HepG2 (cell line): ENCODE data around the gene CKS1B. TPM values are rescaled to one million over a fixed set of nuclear protein-coding genes. Genes with fewer than 3 reads are reported as not detected.

Experiments used
- ATAC-seq: fragments of 200-7000 bp; cut with Tn5 transposase; 3 replicates; pipeline ENCODE4 v1.9.1; 2020; ENCODE audit warnings: mild to moderate bottlenecking, moderate library complexity
- BruUV-seq: library from RNA; stranded (reverse); fragments of 400-500 nt; replicated peaks from 2 replicates; lab custom pipeline; 2021; lab: Mats Ljungman, UMichigan
- CTCF ChIA-PET: fragments of 300-600 bp; formaldehyde crosslinking; extraction: SDS; loops from one replicate; lab custom pipeline; 2021; ENCODE audit warnings: low total read pairs, inconsistent platforms, low intra/inter-chr PET ratio; lab: Yijun Ruan, JAX
- POLR2A ChIA-PET: fragments of 350-600 bp; sonication (Branson Sonifier 250); formaldehyde crosslinking; loops from one replicate; lab custom pipeline; 2020; ENCODE audit warnings: antibody characterized with exemption, inconsistent platforms; lab: Yijun Ruan, JAX
- DNase-seq: peaks from one replicate; pipeline ENCODE4 v3.0.0-alpha.2; 2015; ENCODE audit warnings: low spot score
- FAIRE-seq: peaks from 3 replicates; lab custom pipeline; 2011; peaks lifted over from hg19 to GRCh38; lab: Jason Lieb, UNC
- H2AFZ ChIP-seq: one replicate; pipeline ENCODE4 v1.6.1; 2011; ENCODE audit warnings: low read length, inconsistent platforms
- H3K27ac ChIP-seq: fragments of 300-600 bp; 3 replicates; pipeline ENCODE4 v1.8.0; 2011; ENCODE audit warnings: mixed run types, mild to moderate bottlenecking, mixed read lengths, low read length, inconsistent platforms; ENCODE audit not compliant: insufficient read depth; ENCODE audit errors: extremely low read length
- H3K27me3 ChIP-seq, 2 experiments: fragments of 200-600 bp in 1 of 2; 2 replicates in 1 of 2; 3 replicates in 1 of 2; pipeline versions ENCODE4 v1.6.0 to v1.8.0; 2011; ENCODE audit warnings: low read length in 2 of 2, mild to moderate bottlenecking in 2 of 2, moderate library complexity in 2 of 2, inconsistent platforms in 1 of 2; ENCODE audit not compliant: insufficient read depth in 2 of 2, control insufficient read depth in 1 of 2
- H3K36me3 ChIP-seq, 2 experiments: fragments of 200-600 bp in 1 of 2; replicated peaks in 1 of 2; 2 replicates in 1 of 2; 3 replicates in 1 of 2; pipeline versions ENCODE4 v1.5.1 to v1.8.0; 2011; ENCODE audit warnings: low read length in 2 of 2, inconsistent platforms in 1 of 2; ENCODE audit not compliant: insufficient read depth in 2 of 2, control insufficient read depth in 1 of 2
- H3K4me1 ChIP-seq: 2 replicates; pipeline ENCODE4 v1.5.1; 2012; ENCODE audit warnings: low read length, inconsistent platforms; ENCODE audit not compliant: insufficient read depth
- H3K4me2 ChIP-seq: 2 replicates; pipeline ENCODE4 v1.6.0; 2011; ENCODE audit warnings: low read depth, low read length, inconsistent platforms
- H3K4me3 ChIP-seq, 3 experiments: fragments of 200-600 bp in 1 of 3; sonication (generic), shearing (Covaris generic) in 1 of 3; replicated peaks in 1 of 3; 2 replicates each; pipeline ENCODE4 v1.5.1; 2011 to 2016; ENCODE audit warnings: low read length in 3 of 3, inconsistent platforms in 2 of 3, low read depth in 2 of 3, mild to moderate bottlenecking in 2 of 3, control low read depth in 1 of 3, mixed read lengths in 1 of 3; ENCODE audit not compliant: insufficient read depth in 1 of 3
- H3K79me2 ChIP-seq: one replicate; pipeline ENCODE4 v1.6.1; 2011; ENCODE audit warnings: low read length, inconsistent platforms; ENCODE audit not compliant: insufficient read depth
- H3K9ac ChIP-seq: 2 replicates; pipeline ENCODE4 v1.6.0; 2011; ENCODE audit warnings: mild to moderate bottlenecking, low read depth, low read length, inconsistent platforms; ENCODE audit not compliant: insufficient read depth
- H3K9me3 ChIP-seq: 2 replicates; pipeline ENCODE4 v1.5.1; 2012; ENCODE audit warnings: mild to moderate bottlenecking, low read length
- H4K20me1 ChIP-seq: 2 replicates; pipeline ENCODE4 v1.6.0; 2011; ENCODE audit warnings: inconsistent platforms, mild to moderate bottlenecking, low read length, moderate library complexity; ENCODE audit not compliant: insufficient read depth
- CENPT ChIP-seq: sonication (generic); formaldehyde crosslinking; IDR thresholded peaks from 2 replicates; pipeline ENCODE4 v1.8.0; 2022; ENCODE audit warnings: low read depth, mild to moderate bottlenecking, moderate library complexity, missing genetic modification reagents
- KDM5B ChIP-seq: sonication (generic); formaldehyde crosslinking; IDR thresholded peaks from 2 replicates; pipeline ENCODE4 v1.4.0; 2020; ENCODE audit warnings: missing genetic modification reagents, mild to moderate bottlenecking, borderline replicate concordance
- KMT2A ChIP-seq: sonication (generic); formaldehyde crosslinking; IDR thresholded peaks from 2 replicates; pipeline ENCODE4 v1.4.0; 2020; ENCODE audit warnings: missing genetic modification reagents
- MTA3 ChIP-seq: sonication (generic); formaldehyde crosslinking; IDR thresholded peaks from 2 replicates; pipeline ENCODE4 v1.4.0; 2020; ENCODE audit warnings: missing genetic modification reagents
- MTF2 ChIP-seq: sonication (generic); formaldehyde crosslinking; IDR thresholded peaks from 2 replicates; pipeline ENCODE4 v1.5.0; 2020; ENCODE audit warnings: missing genetic modification reagents, borderline replicate concordance
- PHF8 ChIP-seq: sonication (generic); formaldehyde crosslinking; IDR thresholded peaks from 2 replicates; pipeline ENCODE4 v1.5.0; 2020; ENCODE audit warnings: missing genetic modification reagents
- PLRG1 ChIP-seq: fragments of 450-650 bp; conservative IDR thresholded peaks from 2 replicates; pipeline ENCODE4 v1.6.1; 2016
- POLR2AphosphoS5 ChIP-seq: IDR thresholded peaks from 2 replicates; pipeline ENCODE4 v1.6.1; 2012; ENCODE audit warnings: low read depth, low read length
- RXRB ChIP-seq: IDR thresholded peaks from 2 replicates; pipeline ENCODE4 v1.6.1; 2016; ENCODE audit warnings: borderline replicate concordance, missing genetic modification reagents, missing compliant biosample characterization
- ZNF24 ChIP-seq: fragments of 450-650 bp; IDR thresholded peaks from 2 replicates; pipeline ENCODE4 v1.6.1; 2017; ENCODE audit warnings: antibody characterized with exemption, mild to moderate bottlenecking
- ZNF264 ChIP-seq: sonication (generic); formaldehyde crosslinking; IDR thresholded peaks from 2 replicates; pipeline ENCODE4 v1.4.0; 2020; ENCODE audit warnings: missing genetic modification reagents
- ZNF326 ChIP-seq: sonication (generic); formaldehyde crosslinking; IDR thresholded peaks from 2 replicates; pipeline ENCODE4 v1.4.0; 2020; ENCODE audit warnings: missing genetic modification reagents, borderline replicate concordance
- ZNF362 ChIP-seq: sonication (generic); formaldehyde crosslinking; IDR thresholded peaks from 2 replicates; pipeline ENCODE4 v1.4.0; 2020; ENCODE audit warnings: missing genetic modification reagents, mild to moderate bottlenecking, borderline replicate concordance
- ZNF850 ChIP-seq: sonication (generic); formaldehyde crosslinking; conservative IDR thresholded peaks from 2 replicates; pipeline ENCODE4 v1.9.0; 2021; ENCODE audit warnings: mild to moderate bottlenecking, missing genetic modification reagents
- ZSCAN29 ChIP-seq: sonication (generic); formaldehyde crosslinking; conservative IDR thresholded peaks from 2 replicates; pipeline ENCODE4 v1.4.0; 2020; ENCODE audit warnings: mild to moderate bottlenecking, missing genetic modification reagents
- WGBS: methylation state at CpG from one replicate; pipeline ENCODE4 v1.1.6; 2017; ENCODE audit warnings: low lambda C conversion rate; 5-methylcytosine and 5-hydroxymethylcytosine counted together
- in situ Hi-C: cut with HindIII; loops from 2 replicates; pipeline ENCODE4 v1.10.0; 2017; ENCODE audit warnings: low pct_unique_long_range_greater_than_20kb; ENCODE audit not compliant: extremely low pct_ligation_motif_present
- intact Hi-C: fragments of 100-400 bp; cut with micrococcal nuclease; formaldehyde crosslinking; loops from one replicate; pipeline ENCODE4 v1.10.0; 2022; ENCODE audit not compliant: unreplicated experiment
- polyA plus RNA-seq, 8 experiments: library from polyadenylated mRNA; depleted of rRNA in 3 of 8; stranded (reverse) in 7 of 8; unstranded in 1 of 8; fragments of >200 nt; fragmentation: Illumina TruSeq in 4 of 8; extraction: Trizol in 4 of 8; gene quantifications; 2 replicates each; pipeline versions ENCODE4 v1.2.1 to v1.2.3, GENCODE V29; 2011 to 2016; ENCODE audit warnings: low read depth in 4 of 8, missing spikeins in 1 of 8, mixed read lengths in 1 of 8; ENCODE audit not compliant: insufficient read depth in 1 of 8
- total RNA-seq, 5 experiments: library from RNA; depleted of rRNA; stranded (reverse); fragments of >200 nt; fragmentation: Illumina TruSeq; extraction: Trizol; gene quantifications; 2 replicates each; pipeline ENCODE4 v1.2.3, GENCODE V29; 2016; ENCODE audit warnings: low read depth in 1 of 5
- TF ChIP-seq, protein P1 (sequence below): sonication (generic); formaldehyde crosslinking; conservative IDR thresholded peaks from 2 replicates; pipeline ENCODE4 v1.4.0; 2020; ENCODE audit warnings: missing genetic modification reagents
- TF ChIP-seq, protein P2 (sequence below): sonication (generic); formaldehyde crosslinking; IDR thresholded peaks from 2 replicates; pipeline ENCODE4 v1.9.0; 2021; ENCODE audit warnings: missing genetic modification reagents, mild to moderate bottlenecking, borderline replicate concordance

CKS1B gene
- total and polyA plus RNA-seq, 2 of the 13 experiments (the other 11 are each of a cell fraction or from before 2014, with no cell fraction given), result 217 to 222 TPM

DNA sequence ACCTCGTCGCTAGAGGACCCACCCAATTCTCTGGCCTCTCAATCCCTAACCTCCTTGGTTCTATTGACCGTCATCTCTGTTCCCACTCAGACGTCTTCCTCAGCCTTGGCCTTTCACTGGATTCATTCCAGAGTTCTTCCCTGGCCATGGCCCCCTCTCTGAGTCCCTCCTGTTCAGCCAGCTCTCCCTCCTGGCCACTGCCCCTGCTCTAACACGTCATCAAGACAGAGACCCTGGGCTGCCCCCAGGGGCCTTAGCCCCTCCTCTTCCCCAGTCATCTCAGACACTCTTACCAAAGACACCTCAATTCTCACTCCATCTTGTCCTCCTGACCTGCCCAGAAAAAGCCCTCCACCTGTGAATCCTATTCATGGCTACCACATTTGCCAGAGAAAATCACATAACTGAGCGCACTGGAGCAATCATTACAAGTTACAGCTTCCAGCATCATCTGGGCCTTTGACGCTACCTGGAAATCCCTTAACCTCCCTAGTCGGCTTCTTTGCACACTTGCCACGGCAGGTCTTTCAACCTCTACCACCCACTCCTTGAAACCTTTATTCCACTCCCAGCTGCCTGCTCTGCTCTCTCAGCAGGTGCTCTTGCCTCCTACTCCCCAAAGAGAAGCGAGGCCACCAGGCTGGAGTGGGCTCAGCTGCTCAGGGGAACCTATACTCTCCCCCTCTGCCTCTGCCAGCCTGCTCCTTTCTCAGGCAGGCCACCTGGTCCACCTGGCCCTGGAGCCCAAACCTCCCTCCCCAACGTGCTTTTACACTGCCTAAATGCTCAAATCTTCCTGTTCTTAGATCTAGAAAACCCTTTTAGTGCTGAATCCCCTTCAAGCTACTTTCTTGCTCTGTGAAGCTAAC is 45.1 kb downstream of the CKS1B start:
- no TSS peak for BruUV-seq
- ATAC-seq (no peak), DNase-seq (no peak), FAIRE-seq (no peak)
- Histone ChIP-seq H3K4me3 (no peak overlapping the region), H3K9ac (no peak overlapping the region), H3K4me2 (no peak overlapping the region), H4K20me1 (no peaks in the 10 kb centered on the region), H3K27ac (no peak overlapping the region), H2AFZ (no peak overlapping the region), H3K36me3 (peaks cover 6 to 9% of the 10 kb centered on the region in 2 experiments; a peak in 2 of 5 replicates), H3K27me3 (no peaks in the 10 kb centered on the region), H3K79me2 (no peaks in the 10 kb centered on the region), H3K4me1 (peaks cover 52% of the 10 kb centered on the region), H3K9me3 (no peaks in the 10 kb centered on the region)
- ChIA-PET CTCF (interaction anchor here (0.8 kb wide), 1 partner anchor 24 kb away, joined by 3 read pairs; no protein-coding TSS in a partner anchor), POLR2A (interaction anchor here (1.1 to 1.2 kb wide), 2 partner anchors 19 to 25 kb away, joined by 4 to 5 read pairs; no protein-coding TSS in a partner anchor)
- in situ Hi-C loops, result no loop called here
- no peak for TF ChIP-seq ZNF264 (CRISPR knock-in tag)
- TF ChIP-seq ZSCAN29 (CRISPR knock-in tag), result no peak
- TF ChIP-seq, protein P1, sequence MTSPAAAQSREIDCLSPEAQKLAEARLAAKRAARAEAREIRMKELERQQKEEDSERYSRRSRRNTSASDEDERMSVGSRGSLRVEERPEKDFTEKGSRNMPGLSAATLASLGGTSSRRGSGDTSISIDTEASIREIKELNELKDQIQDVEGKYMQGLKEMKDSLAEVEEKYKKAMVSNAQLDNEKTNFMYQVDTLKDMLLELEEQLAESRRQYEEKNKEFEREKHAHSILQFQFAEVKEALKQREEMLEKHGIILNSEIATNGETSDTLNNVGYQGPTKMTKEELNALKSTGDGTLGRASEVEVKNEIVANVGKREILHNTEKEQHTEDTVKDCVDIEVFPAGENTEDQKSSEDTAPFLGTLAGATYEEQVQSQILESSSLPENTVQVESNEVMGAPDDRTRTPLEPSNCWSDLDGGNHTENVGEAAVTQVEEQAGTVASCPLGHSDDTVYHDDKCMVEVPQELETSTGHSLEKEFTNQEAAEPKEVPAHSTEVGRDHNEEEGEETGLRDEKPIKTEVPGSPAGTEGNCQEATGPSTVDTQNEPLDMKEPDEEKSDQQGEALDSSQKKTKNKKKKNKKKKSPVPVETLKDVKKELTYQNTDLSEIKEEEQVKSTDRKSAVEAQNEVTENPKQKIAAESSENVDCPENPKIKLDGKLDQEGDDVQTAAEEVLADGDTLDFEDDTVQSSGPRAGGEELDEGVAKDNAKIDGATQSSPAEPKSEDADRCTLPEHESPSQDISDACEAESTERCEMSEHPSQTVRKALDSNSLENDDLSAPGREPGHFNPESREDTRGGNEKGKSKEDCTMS (CRISPR knock-in tag), result no peak
- no peak for TF ChIP-seq MTF2
- TF ChIP-seq KMT2A (CRISPR knock-in tag), result no peak
- no peak for TF ChIP-seq KDM5B (CRISPR knock-in tag)
- no peak for TF ChIP-seq POLR2AphosphoS5
- no peak for TF ChIP-seq ZNF326 (CRISPR knock-in tag)
- no peak for TF ChIP-seq RXRB (CRISPR knock-in tag)
- no peak for TF ChIP-seq MTA3 (CRISPR knock-in tag)
- no peak for TF ChIP-seq ZNF850 (CRISPR knock-in tag)
- TF ChIP-seq PLRG1, result no peak
- no peak for TF ChIP-seq CENPT (CRISPR knock-in tag)
- TF ChIP-seq ZNF24, result no peak
- no peak for TF ChIP-seq ZNF362 (CRISPR knock-in tag)
- TF ChIP-seq PHF8 (CRISPR knock-in tag), result no peak
- TF ChIP-seq, protein P2, sequence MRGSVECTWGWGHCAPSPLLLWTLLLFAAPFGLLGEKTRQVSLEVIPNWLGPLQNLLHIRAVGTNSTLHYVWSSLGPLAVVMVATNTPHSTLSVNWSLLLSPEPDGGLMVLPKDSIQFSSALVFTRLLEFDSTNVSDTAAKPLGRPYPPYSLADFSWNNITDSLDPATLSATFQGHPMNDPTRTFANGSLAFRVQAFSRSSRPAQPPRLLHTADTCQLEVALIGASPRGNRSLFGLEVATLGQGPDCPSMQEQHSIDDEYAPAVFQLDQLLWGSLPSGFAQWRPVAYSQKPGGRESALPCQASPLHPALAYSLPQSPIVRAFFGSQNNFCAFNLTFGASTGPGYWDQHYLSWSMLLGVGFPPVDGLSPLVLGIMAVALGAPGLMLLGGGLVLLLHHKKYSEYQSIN (CRISPR knock-in tag), result no peak
- WGBS, result 92% methylated on average over 11 of the region's 11 CpGs
- intact Hi-C loops, result no loop called here
